ENCODE data around the gene ZFP36.

DNA sequence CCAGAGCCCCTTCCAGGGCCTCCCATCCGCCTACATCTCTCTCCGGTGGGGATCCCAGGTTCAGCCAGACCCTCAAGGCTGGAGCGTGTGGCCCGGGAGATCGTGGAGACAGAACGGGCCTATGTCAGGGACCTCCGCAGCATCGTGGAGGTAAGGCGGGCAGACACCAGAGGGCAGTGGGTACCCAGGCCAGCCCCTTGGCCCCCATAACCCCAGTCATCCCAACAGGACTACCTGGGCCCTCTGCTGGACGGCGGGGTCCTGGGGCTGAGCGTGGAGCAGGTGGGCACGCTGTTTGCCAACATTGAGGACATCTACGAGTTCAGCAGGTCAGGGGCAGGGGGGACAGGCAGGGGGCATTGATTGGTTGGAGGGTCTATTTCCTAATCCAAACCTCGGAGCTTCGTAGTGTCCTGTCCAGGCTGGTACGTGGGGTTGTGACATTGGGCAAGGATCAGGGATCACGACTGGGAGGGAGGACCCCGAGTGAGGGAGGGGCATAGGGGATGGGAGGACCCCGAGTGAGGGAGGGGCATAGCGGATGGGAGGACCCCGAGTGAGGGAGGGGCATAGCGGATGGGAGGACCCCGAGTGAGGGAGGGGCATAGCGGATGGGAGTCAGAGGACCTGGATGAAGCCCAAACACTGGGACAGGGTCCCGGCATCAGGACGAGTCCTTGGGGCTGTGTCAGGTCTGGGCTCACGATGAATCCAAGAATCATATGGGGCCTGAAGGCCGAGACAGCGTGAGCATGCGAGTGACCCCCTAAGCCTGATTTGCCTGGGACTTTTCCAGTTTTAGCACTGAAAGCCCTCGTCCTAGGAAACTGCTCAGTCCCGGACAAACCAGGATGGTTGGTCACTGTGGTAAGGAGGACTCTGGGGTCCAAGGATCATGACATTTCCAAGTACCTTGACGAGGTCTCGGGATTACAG, 8.7 kb downstream of the ZFP36 start:
- TF ChIP-seq, protein P1, sequence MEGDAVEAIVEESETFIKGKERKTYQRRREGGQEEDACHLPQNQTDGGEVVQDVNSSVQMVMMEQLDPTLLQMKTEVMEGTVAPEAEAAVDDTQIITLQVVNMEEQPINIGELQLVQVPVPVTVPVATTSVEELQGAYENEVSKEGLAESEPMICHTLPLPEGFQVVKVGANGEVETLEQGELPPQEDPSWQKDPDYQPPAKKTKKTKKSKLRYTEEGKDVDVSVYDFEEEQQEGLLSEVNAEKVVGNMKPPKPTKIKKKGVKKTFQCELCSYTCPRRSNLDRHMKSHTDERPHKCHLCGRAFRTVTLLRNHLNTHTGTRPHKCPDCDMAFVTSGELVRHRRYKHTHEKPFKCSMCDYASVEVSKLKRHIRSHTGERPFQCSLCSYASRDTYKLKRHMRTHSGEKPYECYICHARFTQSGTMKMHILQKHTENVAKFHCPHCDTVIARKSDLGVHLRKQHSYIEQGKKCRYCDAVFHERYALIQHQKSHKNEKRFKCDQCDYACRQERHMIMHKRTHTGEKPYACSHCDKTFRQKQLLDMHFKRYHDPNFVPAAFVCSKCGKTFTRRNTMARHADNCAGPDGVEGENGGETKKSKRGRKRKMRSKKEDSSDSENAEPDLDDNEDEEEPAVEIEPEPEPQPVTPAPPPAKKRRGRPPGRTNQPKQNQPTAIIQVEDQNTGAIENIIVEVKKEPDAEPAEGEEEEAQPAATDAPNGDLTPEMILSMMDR (IDR thresholded peaks at IDR 0.05; ENCODE audit: low read length), result 0 out of 2 replicates have a peak, but pooled peaks have one; percentile 6
- no peak for TF ChIP-seq EZH2 (IDR thresholded peaks at IDR 0.05; ENCODE audit: borderline replicate concordance, low read length)
